ENCODE measurements around the gene FAM217A.

FAM217A gene

DNA sequence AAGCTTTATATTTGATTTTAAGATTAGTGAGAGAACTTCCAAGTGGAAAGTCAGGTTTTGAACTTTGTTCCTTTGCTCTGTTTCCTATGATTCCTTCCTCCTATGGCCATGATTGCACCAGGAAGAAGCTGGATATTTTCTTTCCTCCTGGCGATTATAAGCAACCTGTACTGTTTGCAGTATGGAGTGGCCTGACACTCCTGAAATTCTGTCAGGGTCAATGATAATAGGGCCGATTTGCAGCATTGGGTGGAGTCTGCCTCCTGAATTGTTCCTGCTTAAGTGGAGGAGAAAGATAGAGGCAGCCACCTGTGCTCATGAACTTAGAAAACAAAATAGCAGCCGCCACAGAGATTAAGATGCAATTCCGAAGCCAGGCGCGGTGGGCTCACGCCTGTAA is 9.8 kb upstream of the FAM217A start:
- Histone ChIP-seq H3K36me3 (ENCODE audit: insufficient read depth, low read length) (no peaks in the 10 kb centered on the region), H3K9ac (ENCODE audit: low read length) (no peak overlapping the region), H4K20me1 (ENCODE audit: insufficient read depth, low read length) (no peaks in the 10 kb centered on the region), H3F3A (ENCODE audit: insufficient read depth, low read length) (no peaks in the 10 kb centered on the region), H3K4me3 (ENCODE audit: low read depth, low read length, poor library complexity, severe bottlenecking) (no peak overlapping the region), H3K9me2 (ENCODE audit: low read depth, low read length) (no peaks in the 10 kb centered on the region), H3K79me2 (ENCODE audit: insufficient read depth, low read length) (no peaks in the 10 kb centered on the region), H3K27ac (ENCODE audit: low read depth, low read length, poor library complexity, severe bottlenecking) (no peak overlapping the region), H3K9me3 (ENCODE audit: low read length) (no peaks in the 10 kb centered on the region), H3K4me1 (ENCODE audit: insufficient read depth, low read length, severe bottlenecking) (no peaks in the 10 kb centered on the region), H3K4me2 (ENCODE audit: low read length) (no peak overlapping the region), H3K27me3 (ENCODE audit: insufficient read depth, low read length) (no peaks in the 10 kb centered on the region; the same call in 1 of the 2 replicates), H2AFZ (ENCODE audit: low read length) (no peak overlapping the region)
- TF ChIP-seq EZH2 (IDR thresholded peaks at IDR 0.05; ENCODE audit: borderline replicate concordance, low read length): no peak
- TF ChIP-seq, protein P1, sequence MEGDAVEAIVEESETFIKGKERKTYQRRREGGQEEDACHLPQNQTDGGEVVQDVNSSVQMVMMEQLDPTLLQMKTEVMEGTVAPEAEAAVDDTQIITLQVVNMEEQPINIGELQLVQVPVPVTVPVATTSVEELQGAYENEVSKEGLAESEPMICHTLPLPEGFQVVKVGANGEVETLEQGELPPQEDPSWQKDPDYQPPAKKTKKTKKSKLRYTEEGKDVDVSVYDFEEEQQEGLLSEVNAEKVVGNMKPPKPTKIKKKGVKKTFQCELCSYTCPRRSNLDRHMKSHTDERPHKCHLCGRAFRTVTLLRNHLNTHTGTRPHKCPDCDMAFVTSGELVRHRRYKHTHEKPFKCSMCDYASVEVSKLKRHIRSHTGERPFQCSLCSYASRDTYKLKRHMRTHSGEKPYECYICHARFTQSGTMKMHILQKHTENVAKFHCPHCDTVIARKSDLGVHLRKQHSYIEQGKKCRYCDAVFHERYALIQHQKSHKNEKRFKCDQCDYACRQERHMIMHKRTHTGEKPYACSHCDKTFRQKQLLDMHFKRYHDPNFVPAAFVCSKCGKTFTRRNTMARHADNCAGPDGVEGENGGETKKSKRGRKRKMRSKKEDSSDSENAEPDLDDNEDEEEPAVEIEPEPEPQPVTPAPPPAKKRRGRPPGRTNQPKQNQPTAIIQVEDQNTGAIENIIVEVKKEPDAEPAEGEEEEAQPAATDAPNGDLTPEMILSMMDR (IDR thresholded peaks at IDR 0.05; ENCODE audit: low read length): no peak

DNA sequence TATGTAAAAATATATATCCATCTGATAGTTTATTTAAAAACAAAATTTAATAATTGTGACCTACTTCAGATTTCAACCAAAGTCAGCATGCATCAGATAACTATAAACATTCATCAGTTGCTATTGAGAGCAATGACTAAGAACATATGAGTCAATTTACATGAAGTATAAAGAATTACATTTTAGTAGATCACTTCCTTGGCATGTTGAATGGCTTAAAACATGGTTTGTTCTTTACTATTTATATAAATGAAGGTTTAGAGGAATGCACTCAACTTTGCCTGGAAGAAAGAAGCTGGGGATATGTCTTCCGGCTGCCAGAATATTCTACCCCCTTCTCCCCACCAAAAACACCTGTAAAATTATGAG is 6.4 kb upstream of the FAM217A start:
- no peak overlapping the region for H3K4me2 ChIP-seq (ENCODE audit: low read length)
- H3K36me3 ChIP-seq (ENCODE audit: insufficient read depth, low read length): no peaks in the 10 kb centered on the region
- H3K9me2 ChIP-seq (ENCODE audit: low read depth, low read length): no peaks in the 10 kb centered on the region
- no peak overlapping the region for H2AFZ ChIP-seq (ENCODE audit: low read length)
- no peak for TF ChIP-seq EZH2 (IDR thresholded peaks at IDR 0.05; ENCODE audit: borderline replicate concordance, low read length)
- TF ChIP-seq, protein P1 (IDR thresholded peaks at IDR 0.05; ENCODE audit: low read length): no peak
- H3K9me3 ChIP-seq (ENCODE audit: low read length): no peaks in the 10 kb centered on the region
- H3K9ac ChIP-seq (ENCODE audit: low read length): no peak overlapping the region
- H4K20me1 ChIP-seq (ENCODE audit: insufficient read depth, low read length): no peaks in the 10 kb centered on the region
- no peak overlapping the region for H3K27ac ChIP-seq (ENCODE audit: low read depth, low read length, poor library complexity, severe bottlenecking)
- H3K27me3 ChIP-seq (ENCODE audit: insufficient read depth, low read length): no peaks in the 10 kb centered on the region
- no peaks in the 10 kb centered on the region for H3K79me2 ChIP-seq (ENCODE audit: insufficient read depth, low read length)
- H3F3A ChIP-seq (ENCODE audit: insufficient read depth, low read length): no peaks in the 10 kb centered on the region
- no peaks in the 10 kb centered on the region for H3K4me1 ChIP-seq (ENCODE audit: insufficient read depth, low read length, severe bottlenecking)
- no peak overlapping the region for H3K4me3 ChIP-seq (ENCODE audit: low read depth, low read length, poor library complexity, severe bottlenecking)

DNA sequence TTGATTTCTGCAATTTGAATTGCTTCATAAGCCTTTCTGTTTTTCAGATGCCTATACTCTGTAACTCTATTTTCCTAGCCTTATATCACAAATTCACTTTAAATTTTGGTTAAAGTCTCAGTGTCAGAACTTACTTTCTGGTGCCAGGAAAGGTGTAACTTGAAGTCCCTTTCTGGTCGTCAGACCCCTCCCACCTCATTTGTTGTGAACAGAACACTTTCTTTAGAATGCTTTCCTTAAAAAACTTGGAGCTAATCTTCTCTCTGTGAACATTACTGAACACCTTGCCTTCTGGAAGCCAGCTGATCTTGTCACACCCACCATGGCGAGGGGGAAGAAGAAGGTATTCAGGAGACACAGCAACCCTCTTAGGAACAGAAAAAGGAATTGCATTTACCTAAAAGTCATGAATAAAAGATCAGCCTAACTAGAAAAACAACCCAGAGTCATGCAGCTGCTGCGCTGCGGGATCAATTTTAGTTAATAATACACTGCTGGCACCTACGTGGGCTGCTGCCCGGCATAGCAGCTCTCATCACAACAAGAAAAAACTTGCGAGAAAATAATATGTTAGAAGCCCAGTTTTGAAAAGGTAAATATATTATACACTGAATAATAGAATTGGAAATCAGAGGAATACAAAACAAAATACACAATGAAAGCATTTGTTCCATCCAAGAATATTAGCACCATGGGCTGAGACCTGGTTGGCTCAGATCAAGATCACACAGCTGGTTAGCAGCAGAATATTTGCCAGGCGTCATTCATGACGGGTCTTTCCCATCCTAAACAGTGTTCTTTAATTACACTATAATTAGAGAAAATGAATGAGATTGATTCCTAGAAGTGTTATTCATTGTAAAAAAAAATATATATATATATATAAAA is 5.8 kb upstream of the FAM217A start:
- no peaks in the 10 kb centered on the region for H3K36me3 ChIP-seq (ENCODE audit: insufficient read depth, low read length)
- H3K79me2 ChIP-seq (ENCODE audit: insufficient read depth, low read length): no peaks in the 10 kb centered on the region
- TF ChIP-seq, protein P1 (IDR thresholded peaks at IDR 0.05; ENCODE audit: low read length): no peak
- no peak for TF ChIP-seq EZH2 (IDR thresholded peaks at IDR 0.05; ENCODE audit: borderline replicate concordance, low read length)
- H3K4me1 ChIP-seq (ENCODE audit: insufficient read depth, low read length, severe bottlenecking): no peaks in the 10 kb centered on the region
- H3K27me3 ChIP-seq (ENCODE audit: insufficient read depth, low read length): no peaks in the 10 kb centered on the region
- no peak overlapping the region for H2AFZ ChIP-seq (ENCODE audit: low read length)
- H3F3A ChIP-seq (ENCODE audit: insufficient read depth, low read length): no peaks in the 10 kb centered on the region
- no peaks in the 10 kb centered on the region for H4K20me1 ChIP-seq (ENCODE audit: insufficient read depth, low read length)
- no peaks in the 10 kb centered on the region for H3K9me2 ChIP-seq (ENCODE audit: low read depth, low read length)
- no peak overlapping the region for H3K4me2 ChIP-seq (ENCODE audit: low read length)
- H3K9me3 ChIP-seq (ENCODE audit: low read length): no peaks in the 10 kb centered on the region
- H3K4me3 ChIP-seq (ENCODE audit: low read depth, low read length, poor library complexity, severe bottlenecking): no peak overlapping the region
- no peak overlapping the region for H3K27ac ChIP-seq (ENCODE audit: low read depth, low read length, poor library complexity, severe bottlenecking)
- no peak overlapping the region for H3K9ac ChIP-seq (ENCODE audit: low read length)

Measured in OCI-LY1 (cell line).